Activated CD4-positive, CD25-positive, alpha-beta regulatory T cell treated with anti-CD3 and anti-CD28 coated beads, Interleukin-2, amount 50 U/mL, for 24 hours (primary cell): ENCODE results near the gene AZIN2.
"Not testable (repeated sequence)": the region's sequence is repeated elsewhere in the genome, so short reads cannot be mapped to it uniquely, and the experiment has no call there.

ENCODE experiments used
- ATAC-seq, 2 donors: fragments of 150-1000 bp; cut with Tn5 transposase; one replicate each; pipeline ENCODE4 v1.10.0; 2021; ENCODE audit warnings: mild to moderate bottlenecking in 1 of 2, moderate library complexity in 1 of 2

The AZIN2 gene

DNA sequence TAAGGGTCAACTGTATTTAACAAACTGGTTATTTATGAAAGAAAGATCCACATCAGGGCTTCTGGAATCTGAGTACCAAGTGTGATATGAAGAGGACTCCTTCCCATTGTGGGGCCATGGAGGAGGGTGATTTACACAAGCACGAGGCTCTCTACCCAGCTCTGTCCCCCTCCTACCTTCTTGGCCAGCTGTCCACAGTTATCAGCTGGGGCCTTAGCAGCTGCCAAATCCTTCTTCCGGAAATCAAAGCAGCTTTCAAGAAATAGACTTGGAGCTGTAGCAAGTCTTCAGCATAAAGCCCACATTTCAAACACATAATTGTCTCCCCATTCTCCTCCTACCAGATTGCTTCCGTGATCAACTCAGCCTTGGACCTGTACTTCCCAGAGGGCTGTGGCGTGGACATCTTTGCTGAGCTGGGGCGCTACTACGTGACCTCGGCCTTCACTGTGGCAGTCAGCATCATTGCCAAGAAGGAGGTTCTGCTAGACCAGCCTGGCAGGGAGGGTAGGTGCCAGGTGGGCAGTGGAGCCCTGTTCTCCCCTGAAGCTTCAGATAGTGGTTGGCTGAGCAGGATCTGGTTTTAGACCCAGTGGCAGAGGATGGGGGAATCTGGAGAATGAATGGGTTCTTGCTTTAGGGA lies 15.5 kb downstream of the AZIN2 start:
- ATAC-seq = no peak

DNA sequence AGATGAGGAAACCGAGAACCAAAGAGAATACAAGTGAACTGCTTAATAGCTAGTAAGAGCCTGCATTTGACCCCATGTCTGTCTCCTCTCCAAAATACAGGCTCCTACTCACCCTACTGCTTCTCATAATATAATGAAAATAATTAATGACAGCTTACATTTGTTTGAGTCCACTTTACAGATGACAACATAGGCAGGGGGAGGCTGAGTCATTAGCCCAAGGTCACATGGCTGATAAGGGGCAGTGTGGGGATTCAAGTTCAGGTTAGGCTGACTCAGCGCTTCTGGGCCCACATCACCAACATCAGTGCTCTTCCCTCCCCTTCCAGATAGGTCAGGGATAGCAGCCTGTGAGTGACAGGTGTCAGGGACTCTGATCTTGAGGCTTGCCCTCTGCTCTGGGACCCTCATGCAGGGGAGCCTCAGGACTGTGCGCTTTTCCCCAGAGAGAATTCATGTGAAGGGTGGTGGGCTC lies 16.2 kb downstream of the AZIN2 start:
- ATAC-seq = no peak

DNA sequence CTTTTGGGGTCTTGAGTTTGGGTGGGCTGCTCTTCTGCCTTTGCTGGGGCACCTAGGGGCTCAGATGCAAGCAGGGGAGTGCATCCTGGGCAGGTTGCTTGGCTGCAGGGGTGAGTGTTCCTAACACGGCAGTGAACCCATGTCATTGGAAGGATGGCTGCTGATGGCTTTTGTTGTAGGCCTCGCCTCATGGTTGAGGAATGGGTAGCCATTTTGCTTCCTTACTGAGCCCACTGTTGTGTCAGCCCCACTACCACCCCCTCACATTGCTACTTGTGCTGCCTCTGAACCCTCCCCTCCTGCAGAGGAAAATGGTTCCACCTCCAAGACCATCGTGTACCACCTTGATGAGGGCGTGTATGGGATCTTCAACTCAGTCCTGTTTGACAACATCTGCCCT lies 16.8 kb downstream of the AZIN2 start:
- no peak for ATAC-seq

GRCh38 chr1:33098371-33098770 lies 17.4 kb downstream of the AZIN2 start:
- ATAC-seq = no peak

DNA sequence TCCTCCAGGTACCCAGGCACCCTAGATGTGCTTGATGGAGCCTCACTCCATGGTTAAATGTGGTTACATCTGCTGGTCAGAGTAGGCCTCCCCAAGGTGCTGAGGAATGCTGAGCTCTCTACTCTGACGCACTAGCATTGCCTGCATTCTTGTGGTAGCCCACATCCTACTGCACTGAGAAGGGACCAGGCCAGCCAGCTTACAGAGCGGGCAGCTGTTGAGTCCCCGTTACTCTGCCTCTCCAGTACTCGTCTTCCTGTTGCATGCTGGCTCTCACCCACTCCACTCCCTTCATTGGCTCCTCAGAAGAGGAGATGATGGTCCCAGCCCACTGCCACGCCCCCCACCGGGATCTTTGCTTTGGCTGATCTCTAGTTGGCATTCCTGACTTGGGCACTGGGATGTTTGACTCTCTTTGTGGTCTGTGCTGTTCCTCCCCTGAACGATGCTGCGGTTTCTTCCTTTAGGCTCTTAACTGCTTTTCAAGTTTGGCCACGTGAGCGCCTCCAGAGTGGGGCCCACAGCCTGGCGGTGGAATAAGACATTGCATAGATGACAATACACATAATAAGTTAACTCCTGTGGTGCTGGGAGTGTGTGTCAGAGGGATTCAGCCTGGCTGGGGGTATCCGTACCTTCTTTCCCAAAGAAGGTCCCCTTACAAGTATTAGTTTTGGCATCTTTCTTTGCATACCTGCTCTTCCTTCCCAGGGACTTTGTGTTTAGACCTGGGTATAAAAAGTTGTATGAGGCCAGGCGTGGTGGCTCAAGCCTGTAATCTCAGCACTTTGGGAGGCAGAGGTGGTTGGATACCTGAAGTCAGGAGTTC lies 18.6 kb downstream of the AZIN2 start:
- peak; percentile 90 to 93 for ATAC-seq

DNA sequence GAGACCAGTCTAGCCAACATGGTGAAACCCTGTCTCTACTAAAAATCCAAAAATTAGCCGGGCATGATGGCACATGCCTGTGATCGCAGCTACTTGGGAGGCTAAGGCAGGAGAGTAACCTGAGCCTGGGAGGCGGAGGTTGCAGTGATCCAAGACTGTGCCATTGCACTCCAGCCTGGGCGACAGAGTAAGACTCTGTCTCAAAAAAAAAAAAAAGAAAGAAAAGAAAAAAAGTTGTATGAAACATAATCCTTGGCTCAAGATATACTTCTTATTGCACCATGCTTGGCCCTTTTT lies 19.1 kb downstream of the AZIN2 start:
- not testable (repeated sequence) for ATAC-seq

- ATAC-seq = no peak
Observed at GRCh38 chr1:33110477-33110876, 29.5 kb downstream of the AZIN2 start.

GRCh38 chr1:33111965-33112364 lies 31.0 kb downstream of the AZIN2 start:
- ATAC-seq = no peak

DNA sequence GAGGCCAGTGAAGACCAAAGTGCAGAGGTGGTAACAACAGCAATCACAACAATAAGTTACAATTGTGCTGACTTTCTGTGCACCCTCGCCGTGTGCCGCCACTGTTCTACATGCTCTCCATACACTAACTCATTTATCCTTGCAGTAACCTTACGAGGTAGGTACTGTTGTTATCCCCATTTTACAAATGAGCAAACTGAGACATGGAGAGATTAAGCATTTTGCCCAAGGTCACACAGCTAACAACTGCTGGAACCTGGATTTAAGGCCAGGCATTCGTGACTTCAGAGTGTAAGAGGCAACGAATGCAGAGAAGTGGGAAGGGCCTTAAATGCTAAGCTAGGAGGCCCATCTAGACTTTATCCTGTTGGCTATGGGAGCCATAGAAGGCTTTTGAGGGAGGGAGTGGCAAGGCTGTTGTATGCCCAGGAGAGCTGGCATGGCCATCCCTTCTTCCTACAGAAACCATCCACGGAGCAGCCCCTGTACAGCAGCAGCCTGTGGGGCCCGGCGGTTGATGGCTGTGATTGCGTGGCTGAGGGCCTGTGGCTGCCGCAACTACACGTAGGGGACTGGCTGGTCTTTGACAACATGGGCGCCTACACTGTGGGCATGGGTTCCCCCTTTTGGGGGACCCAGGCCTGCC lies 36.6 kb downstream of the AZIN2 start:
- no peak for ATAC-seq

DNA sequence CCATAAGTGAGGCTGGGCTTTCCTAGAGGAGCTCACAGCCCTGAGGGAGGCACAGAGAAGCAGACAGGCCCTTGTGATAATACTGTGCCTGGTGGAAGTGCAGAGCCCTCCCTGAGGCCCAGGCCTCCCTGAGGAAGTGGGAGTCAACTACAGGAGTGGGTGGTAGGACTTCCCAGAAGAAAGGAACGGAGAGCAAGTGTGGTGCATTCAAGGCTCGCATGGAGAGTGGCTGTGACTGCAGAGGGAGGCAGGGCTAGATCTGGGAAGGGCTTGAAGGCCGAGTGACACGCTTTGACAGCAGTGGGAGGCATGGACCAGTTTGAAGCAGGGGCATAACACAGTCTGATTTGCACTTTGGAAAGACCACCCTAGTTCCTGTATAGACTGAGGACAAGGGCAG lies 37.3 kb downstream of the AZIN2 start:
- no peak for ATAC-seq

GRCh38 chr1:33119050-33119449 lies 38.1 kb downstream of the AZIN2 start:
- no peak for ATAC-seq

GRCh38 chr1:33119532-33120217 lies 38.7 kb downstream of the AZIN2 start:
- no peak for ATAC-seq

DNA sequence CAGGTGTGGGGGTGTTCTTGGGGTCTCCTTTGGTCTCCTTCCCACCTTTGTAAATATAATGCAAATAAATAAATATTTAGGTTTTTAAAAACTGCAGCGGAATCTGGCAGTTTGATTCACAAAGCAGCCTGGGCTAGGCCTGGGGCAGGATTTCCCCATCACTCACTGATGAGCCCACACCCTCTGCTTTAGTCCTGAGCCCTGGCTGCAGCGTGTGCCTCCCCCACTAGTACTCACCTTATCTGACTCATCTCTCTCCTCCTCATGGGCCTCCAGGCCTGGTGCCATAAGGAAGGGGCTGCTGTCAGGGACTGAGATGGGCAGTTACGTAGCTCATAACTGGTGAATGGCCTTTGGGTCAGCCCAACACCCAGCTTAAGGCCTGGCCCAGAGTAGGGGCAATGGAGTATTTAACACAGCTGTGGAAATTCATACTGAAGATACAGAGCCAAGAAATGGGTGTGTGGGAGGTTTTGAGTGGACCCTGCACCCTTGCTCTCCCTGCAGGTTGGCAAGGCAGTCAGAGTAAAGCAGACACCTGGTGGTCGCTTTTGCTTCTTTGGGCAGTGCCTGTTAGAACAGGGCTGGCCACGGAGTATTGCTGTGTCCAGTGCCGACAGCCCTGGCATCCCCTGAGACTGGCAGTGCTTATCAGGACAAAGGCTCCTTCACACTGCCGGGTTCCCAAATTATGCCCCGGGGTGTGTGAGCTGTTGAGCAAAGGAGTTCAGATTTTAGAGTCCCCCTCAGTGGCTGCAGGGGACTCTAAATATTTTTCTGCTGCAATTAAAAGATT lies 39.7 kb downstream of the AZIN2 start:
- no peak for ATAC-seq

DNA sequence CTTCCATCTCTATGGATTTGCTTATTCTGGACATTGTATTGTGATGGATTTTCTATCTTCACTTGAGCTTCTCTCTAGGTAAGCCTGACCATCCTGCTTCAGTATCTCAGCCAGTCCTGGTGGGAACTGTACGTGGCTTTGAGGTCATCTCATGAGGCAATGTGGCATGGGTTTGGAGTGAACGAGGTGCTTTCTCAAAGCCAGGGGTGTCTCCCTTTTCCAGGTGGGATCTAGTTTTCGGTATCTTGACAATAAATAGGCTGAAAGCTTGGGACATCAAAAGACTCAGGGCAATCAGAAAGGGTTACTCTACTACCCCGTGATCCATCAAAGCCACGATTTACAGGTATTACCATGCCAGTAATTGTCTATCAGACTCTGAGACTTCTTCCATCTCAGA lies 40.8 kb downstream of the AZIN2 start:
- no peak for ATAC-seq

- ATAC-seq = no peak
Observed at GRCh38 chr1:33122483-33123178, 41.7 kb downstream of the AZIN2 start.

GRCh38 chr1:33123266-33123665 lies 42.3 kb downstream of the AZIN2 start:
- no peak for ATAC-seq

- not testable (repeated sequence) for ATAC-seq
Observed at GRCh38 chr1:33124647-33125046, 43.7 kb downstream of the AZIN2 start.

GRCh38 chr1:33126411-33127000 lies 45.6 kb downstream of the AZIN2 start:
- ATAC-seq = peak; percentile 4 to 10

DNA sequence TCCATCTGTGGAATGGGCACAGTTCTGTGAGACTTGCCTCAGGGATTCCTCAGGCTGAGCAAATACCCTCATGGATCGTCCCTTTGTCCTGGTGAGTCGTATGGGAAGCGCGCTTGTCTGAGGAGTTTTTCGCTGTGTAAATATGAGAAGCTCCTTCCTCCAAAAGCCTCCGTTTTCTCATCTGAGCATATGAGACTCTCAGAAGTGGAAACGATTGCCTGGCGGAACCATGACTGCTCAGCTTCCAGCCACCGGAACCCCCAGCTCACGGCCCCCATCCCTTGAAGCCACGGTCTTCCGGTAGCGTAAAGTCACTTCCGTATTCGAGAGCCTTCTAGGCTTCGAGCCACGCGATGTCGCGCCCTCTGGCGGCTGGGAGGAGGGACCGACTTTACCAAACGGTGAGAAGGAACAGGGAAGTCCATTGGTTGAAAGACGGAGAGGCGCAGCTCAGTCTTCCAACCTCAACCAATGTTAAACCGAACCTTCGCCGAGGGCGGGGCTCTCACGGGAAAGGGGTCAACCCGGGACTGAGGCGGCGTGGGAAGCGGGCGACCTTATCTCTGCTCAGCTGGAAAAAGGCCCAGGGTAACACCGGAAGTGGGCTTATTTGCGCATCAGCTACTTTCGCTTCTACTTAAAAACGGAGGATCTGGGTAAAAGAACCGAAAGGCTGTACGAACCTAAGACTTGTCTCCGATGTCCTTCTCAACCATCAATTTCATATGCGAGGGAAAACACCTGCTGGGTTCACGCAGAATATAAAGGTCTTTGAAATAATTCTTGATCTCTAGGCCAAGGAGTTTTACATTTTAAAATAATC lies 46.3 kb downstream of the AZIN2 start:
- ATAC-seq = peak; percentile 90 to 94

DNA sequence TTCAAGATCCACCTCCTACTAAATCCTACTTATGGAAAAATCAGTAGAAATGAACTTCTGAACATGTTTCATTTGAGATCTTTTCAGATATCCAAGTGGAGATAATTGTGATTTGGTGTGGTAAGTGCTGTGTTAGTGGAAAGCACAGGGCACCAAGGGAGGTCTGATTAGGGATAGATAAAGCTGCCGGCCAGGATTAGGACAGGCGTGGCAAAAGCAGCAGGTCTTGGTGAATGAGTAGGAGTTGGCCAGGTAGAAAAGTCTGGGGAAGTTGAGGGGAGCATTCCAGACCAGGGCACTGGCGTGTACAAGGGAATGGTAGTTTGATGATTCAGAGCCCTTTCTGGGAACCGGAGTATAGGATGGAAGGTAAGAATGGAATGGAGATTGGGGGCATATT lies 47.8 kb downstream of the AZIN2 start:
- ATAC-seq = no peak

DNA sequence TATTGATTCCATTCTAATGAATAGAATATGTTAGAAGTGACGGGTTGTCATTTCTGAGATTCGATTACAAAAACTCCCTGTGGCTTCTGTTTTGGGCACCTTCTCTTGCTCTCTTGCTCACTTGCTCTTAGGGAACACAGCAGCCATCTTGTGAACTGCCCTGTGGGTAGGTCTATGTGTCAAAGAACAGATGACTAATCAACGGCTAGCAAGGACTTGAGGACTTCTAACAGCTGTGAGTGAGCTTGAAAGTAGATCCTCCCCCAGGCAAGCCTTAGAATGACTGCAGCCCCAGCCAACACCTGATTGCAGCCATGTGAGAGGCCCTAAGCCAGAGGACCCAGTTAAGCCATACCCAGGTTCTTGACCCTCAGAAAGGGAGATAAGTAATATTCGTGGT lies 49.3 kb downstream of the AZIN2 start:
- ATAC-seq = peak; percentile 8 to 39
